Activated CD4-positive, alpha-beta memory T cell treated with anti-CD3 and anti-CD28 coated beads for 36 hours (primary cell): Measurements from ENCODE around the gene BEST4. TPM values are rescaled to one million over a fixed set of nuclear protein-coding genes. Genes with fewer than 3 reads are reported as not detected.

Source experiments
- CTCF ChIA-PET: fragments of 350-600 bp; sonication (Branson Sonifier 250); formaldehyde crosslinking; loops from one replicate; lab custom pipeline; 2021; ENCODE audit warnings: antibody characterized with exemption, inconsistent platforms; lab: Charles Lee
- POLR2A ChIA-PET: fragments of 350-600 bp; sonication (Branson Sonifier 250); formaldehyde crosslinking; loops from one replicate; lab custom pipeline; 2021; ENCODE audit warnings: antibody characterized with exemption; lab: Charles Lee
- DNase-seq: peaks from one replicate; pipeline ENCODE4 v3.0.0-alpha.2; 2020
- H3K27ac Mint-ChIP-seq: one replicate; pipeline ENCODE4 v1.8.0; 2021; ENCODE audit warnings: mixed read lengths
- H3K27me3 Mint-ChIP-seq: one replicate; pipeline ENCODE4 v1.8.0; 2021; ENCODE audit warnings: mixed read lengths
- H3K36me3 Mint-ChIP-seq: one replicate; pipeline ENCODE4 v1.8.0; 2021; ENCODE audit warnings: mixed read lengths
- H3K4me1 Mint-ChIP-seq: one replicate; pipeline ENCODE4 v1.8.0; 2021; ENCODE audit warnings: low read depth, mixed read lengths
- H3K4me3 Mint-ChIP-seq: one replicate; pipeline ENCODE4 v1.8.0; 2021; ENCODE audit warnings: mild to moderate bottlenecking, mixed read lengths
- H3K9me3 Mint-ChIP-seq: one replicate; pipeline ENCODE4 v1.8.0; 2021; ENCODE audit warnings: mixed read lengths
- intact Hi-C: fragments of 100-400 bp; cut with micrococcal nuclease; formaldehyde crosslinking; loops from one replicate; pipeline ENCODE4 v1.15.1; 2023
- total RNA-seq, 2 experiments: library from RNA; stranded (reverse); gene quantifications; one replicate each; pipeline ENCODE4 v1.2.3, GENCODE V29; 2021

The BEST4 gene
- total RNA-seq, 2 experiments from 2014 or later, result 1.1 to 1.3 TPM

- peaks cover 86% of the 10 kb centered on the region for H3K4me1 Mint-ChIP-seq
- ChIA-PET POLR2A (interaction anchor here (0.6 to 15.8 kb wide), 17 partner anchors 8 to 531 kb away, joined by 3 to 404 read pairs (median 7); partner anchors contain the start of genes HECTD3, MUTYH, PLK3 and RNU5D-1), CTCF (interaction anchor here (1.3 to 3.5 kb wide), 12 partner anchors 8 to 87 kb away, joined by 3 to 53 read pairs (median 12); partner anchors contain the start of genes BEST4, PLK3, RNU5D-1 and RPS8)
- intact Hi-C loops, result loop anchor here (5.0 to 10.0 kb wide), 6 partner anchors 136 to 879 kb away; partner anchors contain the start of genes ARMH1, GPBP1L1, HECTD3 and NASP
- H3K36me3 Mint-ChIP-seq, result peaks cover 63% of the 10 kb centered on the region
- H3K9me3 Mint-ChIP-seq, result no peaks in the 10 kb centered on the region
- H3K27ac Mint-ChIP-seq, result peak within 1 kb of the TSS; percentile 98
- DNase-seq, result peak; percentile 93
- H3K27me3 Mint-ChIP-seq, result no peaks in the 10 kb centered on the region
- peak within 1 kb of the TSS; percentile 73 for H3K4me3 Mint-ChIP-seq
These were observed 20.3 kb upstream of the BEST4 start, which contains the start of gene BTBD19 for GRCh38 chr1:44808063-44808937. BTBD19 (plus strand) TSS chr1:44808523; CDS start chr1:44808821, 298 bp downstream.

- no peaks in the 10 kb centered on the region for H3K27me3 Mint-ChIP-seq
- DNase-seq, result peak; percentile 95
- H3K4me1 Mint-ChIP-seq, result peaks cover 90% of the 10 kb centered on the region
- H3K9me3 Mint-ChIP-seq, result no peaks in the 10 kb centered on the region
- peaks cover 70% of the 10 kb centered on the region for H3K36me3 Mint-ChIP-seq
- intact Hi-C loops, result loop anchor here (1.0 to 10.0 kb wide), 8 partner anchors 33 to 880 kb away; partner anchors contain the start of genes ARMH1, GPBP1L1, HECTD3 and NASP
- peak overlapping the region; percentile 98 for H3K27ac Mint-ChIP-seq
- H3K4me3 Mint-ChIP-seq, result peak overlapping the region; percentile 73
- POLR2A ChIA-PET, result interaction anchor here (0.7 to 15.8 kb wide), 9 partner anchors 7 to 85 kb away, joined by 3 to 404 read pairs (median 37); partner anchors contain the start of genes PLK3, RNU5D-1 and RPS8
- CTCF ChIA-PET, result interaction anchor here (1.3 to 3.5 kb wide), 9 partner anchors 7 to 83 kb away, joined by 3 to 53 read pairs (median 12); partner anchors contain the start of genes BEST4, PLK3 and RNU5D-1
These were observed 19.5 kb upstream of the BEST4 start for GRCh38 chr1:44807364-44808062.

GRCh38 chr1:44806704-44807363 lies 18.9 kb upstream of the BEST4 start, which contains the start of gene DYNLT4:
DYNLT4 (minus strand) TSS chr1:44807351; CDS start chr1:44806668, 683 bp downstream.
- peaks cover 72% of the 10 kb centered on the region for H3K36me3 Mint-ChIP-seq
- no peak for DNase-seq
- ChIA-PET CTCF (interaction anchor here (1.0 to 3.5 kb wide), 3 partner anchors 11 to 14 kb away, joined by 3 to 40 read pairs (median 22); no protein-coding TSS in a partner anchor), POLR2A (interaction anchor here (1.3 to 15.8 kb wide), 6 partner anchors 7 to 84 kb away, joined by 5 to 404 read pairs (median 86); partner anchors contain the start of genes PLK3, RNU5D-1 and RPS8)
- intact Hi-C loops, result loop anchor here (1.0 to 10.0 kb wide), 8 partner anchors 32 to 880 kb away; partner anchors contain the start of genes ARMH1, GPBP1L1, HECTD3 and NASP
- H3K4me3 Mint-ChIP-seq, result peak within 1 kb of the TSS; percentile 73
- no peaks in the 10 kb centered on the region for H3K9me3 Mint-ChIP-seq
- peaks cover 90% of the 10 kb centered on the region for H3K4me1 Mint-ChIP-seq
- H3K27ac Mint-ChIP-seq, result peak within 1 kb of the TSS; percentile 98
- H3K27me3 Mint-ChIP-seq, result no peaks in the 10 kb centered on the region

DNA sequence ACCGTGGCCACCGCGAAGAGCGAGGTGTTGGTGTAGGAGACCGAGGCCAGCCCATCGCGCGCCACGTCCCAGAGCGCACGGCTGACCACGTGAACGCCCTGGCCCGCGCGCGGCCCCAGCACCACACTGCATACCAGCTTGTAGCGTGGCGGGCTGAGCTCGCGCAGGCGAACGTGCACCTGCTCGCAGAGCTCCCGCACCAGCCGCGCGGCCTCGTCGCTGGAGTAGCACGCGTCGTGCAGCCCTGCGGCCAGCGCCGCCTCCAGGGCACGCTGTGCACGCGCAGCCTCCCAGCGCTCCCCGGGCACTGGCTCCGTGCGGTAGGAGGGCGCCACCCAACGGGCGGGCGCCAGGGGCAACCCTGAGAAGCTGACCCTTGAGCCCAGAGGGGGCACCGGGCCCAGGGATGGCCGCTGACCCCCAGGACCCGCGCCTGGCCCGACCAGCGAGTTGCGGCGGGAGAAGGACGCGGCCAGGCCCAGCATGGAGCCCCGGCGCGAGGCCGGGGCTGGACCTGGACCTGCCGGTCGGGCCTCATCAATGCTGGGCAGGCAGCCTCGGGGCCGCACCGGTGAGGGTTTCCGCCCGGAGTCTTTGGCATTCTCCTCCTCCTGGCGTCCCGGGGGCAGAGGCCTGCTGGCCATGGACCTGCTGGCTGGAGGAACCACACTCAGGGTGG lies 18.2 kb upstream of the BEST4 start:
- Mint-ChIP-seq H3K36me3 (peaks cover 75% of the 10 kb centered on the region), H3K4me3 (peak overlapping the region; percentile 73), H3K27me3 (no peaks in the 10 kb centered on the region), H3K9me3 (no peaks in the 10 kb centered on the region), H3K27ac (peak overlapping the region; percentile 98), H3K4me1 (peaks cover 84% of the 10 kb centered on the region)
- ChIA-PET POLR2A (interaction anchor here (1.3 to 15.8 kb wide), 4 partner anchors 14 to 84 kb away, joined by 5 to 404 read pairs (median 86); partner anchors contain the start of gene RNU5D-1), CTCF (interaction anchor here (0.7 to 1.0 kb wide), 2 partner anchors 12 kb away, joined by 3 read pairs; no protein-coding TSS in a partner anchor)
- intact Hi-C loops, result loop anchor here (2.0 to 10.0 kb wide), 7 partner anchors 31 to 881 kb away; partner anchors contain the start of genes ARMH1, GPBP1L1, HECTD3 and NASP
- DNase-seq, result no peak

DNA sequence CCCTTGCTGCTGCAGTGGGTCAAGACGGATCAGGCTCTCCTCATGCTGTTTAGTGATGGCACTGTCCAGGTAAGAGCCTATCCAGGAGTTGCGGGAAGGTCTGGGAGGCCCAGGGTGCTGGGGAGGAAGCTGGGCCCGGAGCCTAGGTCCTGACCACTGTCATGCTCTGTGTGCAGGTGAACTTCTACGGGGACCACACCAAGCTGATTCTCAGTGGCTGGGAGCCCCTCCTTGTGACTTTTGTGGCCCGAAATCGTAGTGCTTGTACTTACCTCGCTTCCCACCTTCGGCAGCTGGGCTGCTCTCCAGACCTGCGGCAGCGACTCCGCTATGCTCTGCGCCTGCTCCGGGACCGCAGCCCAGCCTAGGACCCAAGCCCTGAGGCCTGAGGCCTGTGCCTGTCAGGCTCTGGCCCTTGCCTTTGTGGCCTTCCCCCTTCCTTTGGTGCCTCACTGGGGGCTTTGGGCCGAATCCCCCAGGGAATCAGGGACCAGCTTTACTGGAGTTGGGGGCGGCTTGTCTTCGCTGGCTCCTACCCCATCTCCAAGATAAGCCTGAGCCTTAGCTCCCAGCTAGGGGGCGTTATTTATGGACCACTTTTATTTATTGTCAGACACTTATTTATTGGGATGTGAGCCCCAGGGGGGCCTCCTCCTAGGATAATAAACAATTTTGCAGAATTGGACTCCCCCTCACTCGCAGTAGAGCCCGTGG lies 17.5 kb upstream of the BEST4 start:
- Mint-ChIP-seq H3K27ac (peak overlapping the region; percentile 93), H3K27me3 (no peaks in the 10 kb centered on the region), H3K36me3 (peaks cover 75% of the 10 kb centered on the region), H3K4me1 (peaks cover 77% of the 10 kb centered on the region), H3K9me3 (no peaks in the 10 kb centered on the region), H3K4me3 (peak overlapping the region; percentile 32)
- no peak for DNase-seq
- intact Hi-C loops, result loop anchor here (2.0 to 10.0 kb wide), 7 partner anchors 31 to 882 kb away; partner anchors contain the start of genes ARMH1, GPBP1L1, HECTD3 and NASP
- CTCF ChIA-PET, result interaction anchor here (0.7 to 1.0 kb wide), 4 partner anchors 11 to 15 kb away, joined by 3 read pairs; no protein-coding TSS in a partner anchor
- POLR2A ChIA-PET, result interaction anchor here (2.0 to 15.8 kb wide), 3 partner anchors 15 to 83 kb away, joined by 7 to 404 read pairs (median 94); partner anchors contain the start of gene RPS8

DNA sequence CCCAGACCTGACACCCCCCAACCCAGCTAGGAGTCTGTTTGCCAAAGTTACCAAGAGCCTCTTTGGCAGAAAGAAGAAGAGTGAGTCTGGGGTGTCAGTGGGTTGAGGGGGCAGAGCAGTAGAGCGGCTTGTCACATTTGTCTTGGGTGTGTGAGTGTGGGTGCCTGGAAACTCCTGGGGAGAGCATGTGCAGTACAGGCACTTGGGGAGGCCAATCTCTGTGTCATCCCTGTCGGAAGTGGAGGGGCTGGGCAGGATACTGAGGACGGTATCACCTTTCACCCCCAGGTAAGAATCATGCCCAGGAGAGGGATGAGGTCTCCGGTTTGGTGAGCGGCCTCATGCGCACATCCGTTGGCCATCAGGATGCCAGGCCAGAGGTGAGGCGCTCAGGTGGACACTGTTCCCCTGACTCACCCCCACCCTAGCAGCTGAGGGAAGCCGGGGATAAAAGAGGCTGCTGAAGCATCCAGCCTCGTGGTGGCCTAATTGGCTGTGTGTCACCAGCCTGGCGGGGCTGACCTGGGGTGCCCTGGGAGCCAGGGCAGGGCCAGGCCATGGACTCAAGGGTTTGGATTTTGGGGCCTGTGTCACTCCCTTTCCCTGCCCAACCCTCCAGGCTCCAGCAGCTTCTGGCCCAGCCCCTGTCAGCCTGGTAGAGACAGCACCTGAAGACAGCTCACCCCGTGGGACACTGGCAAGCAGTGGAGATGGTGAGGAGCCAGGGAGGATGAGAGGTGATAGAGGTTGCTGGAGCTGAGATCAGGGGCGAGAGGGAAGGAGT lies 15.5 kb upstream of the BEST4 start:
- intact Hi-C loops, result loop anchor here (10.0 kb wide), 3 partner anchors 169 to 501 kb away; partner anchors contain the start of genes HECTD3 and UROD
- ChIA-PET POLR2A (interaction anchor here (1.0 to 15.8 kb wide), 5 partner anchors 8 to 28 kb away, joined by 3 to 404 read pairs (median 7); partner anchors contain the start of genes BTBD19, DYNLT4 and RPS8), CTCF (no interaction called here)
- peaks cover 62% of the 10 kb centered on the region for H3K4me1 Mint-ChIP-seq
- no peaks in the 10 kb centered on the region for H3K9me3 Mint-ChIP-seq
- H3K27ac Mint-ChIP-seq, result peak overlapping the region; percentile 93
- no peaks in the 10 kb centered on the region for H3K27me3 Mint-ChIP-seq
- DNase-seq, result no peak
- peak overlapping the region; percentile 93 for H3K4me3 Mint-ChIP-seq
- H3K36me3 Mint-ChIP-seq, result peaks cover 62% of the 10 kb centered on the region

- Mint-ChIP-seq H3K4me1 (peaks cover 58% of the 10 kb centered on the region), H3K36me3 (peaks cover 58% of the 10 kb centered on the region), H3K9me3 (no peaks in the 10 kb centered on the region), H3K27me3 (no peaks in the 10 kb centered on the region), H3K4me3 (peak overlapping the region; percentile 93), H3K27ac (peak overlapping the region; percentile 93)
- POLR2A ChIA-PET, result interaction anchor here (1.0 to 15.8 kb wide), 3 partner anchors 9 to 28 kb away, joined by 4 to 404 read pairs (median 263); partner anchors contain the start of genes BTBD19, DYNLT4 and RPS8
- DNase-seq, result no peak
- intact Hi-C loops, result loop anchor here (10.0 kb wide), 3 partner anchors 168 to 502 kb away; partner anchors contain the start of genes HECTD3 and UROD
- CTCF ChIA-PET, result no interaction called here
These were observed 15.0 kb upstream of the BEST4 start for GRCh38 chr1:44803062-44803311.

DNA sequence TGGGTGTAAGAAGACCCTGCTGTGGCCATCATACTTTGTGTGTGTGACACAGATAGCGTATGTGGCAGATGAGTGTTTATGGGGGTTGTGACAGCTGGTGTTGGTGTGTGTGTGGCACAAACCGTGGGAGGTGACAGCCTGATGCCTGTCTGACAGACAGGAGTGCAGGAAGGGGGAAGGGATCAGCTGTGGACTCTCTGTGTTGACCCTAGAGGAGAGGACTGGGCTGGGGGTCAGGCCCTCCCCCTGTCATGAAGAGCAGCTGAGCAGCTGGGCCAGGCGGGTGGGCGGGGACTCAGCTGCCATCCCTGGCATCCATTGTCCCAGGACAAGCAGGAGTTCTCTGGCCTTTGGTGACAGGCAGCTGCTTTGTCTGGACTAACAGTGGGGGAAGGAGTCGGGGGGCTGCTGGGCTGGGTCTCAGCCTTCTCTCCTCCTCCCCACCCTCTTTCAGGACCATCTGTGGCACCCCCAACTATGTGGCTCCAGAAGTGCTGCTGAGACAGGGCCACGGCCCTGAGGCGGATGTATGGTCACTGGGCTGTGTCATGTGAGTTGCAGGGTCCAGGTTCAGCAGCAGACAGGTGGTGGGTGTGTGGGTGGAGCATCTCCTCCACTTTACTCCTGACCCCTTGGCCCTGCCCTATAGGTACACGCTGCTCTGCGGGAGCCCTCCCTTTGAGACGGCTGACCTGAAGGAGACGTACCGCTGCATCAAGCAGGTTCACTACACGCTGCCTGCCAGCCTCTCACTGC lies 14.5 kb upstream of the BEST4 start:
- intact Hi-C loops, result loop anchor here (1.0 to 10.0 kb wide), 4 partner anchors 17 to 502 kb away; partner anchors contain the start of genes HECTD3 and UROD
- no peaks in the 10 kb centered on the region for H3K27me3 Mint-ChIP-seq
- H3K27ac Mint-ChIP-seq, result peak overlapping the region; percentile 93
- no peaks in the 10 kb centered on the region for H3K9me3 Mint-ChIP-seq
- DNase-seq, result peak; percentile 43
- peaks cover 57% of the 10 kb centered on the region for H3K36me3 Mint-ChIP-seq
- peak overlapping the region; percentile 93 for H3K4me3 Mint-ChIP-seq
- ChIA-PET CTCF (no interaction called here), POLR2A (interaction anchor here (1.0 to 15.8 kb wide), 7 partner anchors 9 to 184 kb away, joined by 4 to 404 read pairs (median 36); partner anchors contain the start of genes BTBD19, DYNLT4, EIF2B3 and RPS8)
- peaks cover 53% of the 10 kb centered on the region for H3K4me1 Mint-ChIP-seq
